ENCODE measurements around the gene FAM200A. TPM values are rescaled to one million over a fixed set of nuclear protein-coding genes. Genes with fewer than 3 reads are reported as not detected.

Gene FAM200A
- total RNA-seq, 1 experiment from 2014 or later: 4.7 TPM

GRCh38 chr7:99521399-99521798 is 30.5 kb downstream of the FAM200A start:
- intact Hi-C loops (cut with micrococcal nuclease): loop anchor here (10.0 kb wide), 2 partner anchors 93 to 393 kb away; partner anchors contain the start of genes TRIM4 and ZSCAN25
- BruUV-seq (replicated peaks): no TSS peak
- POLR2A ChIA-PET: interaction anchor here (1.1 kb wide), 1 partner anchor 17 kb away, joined by 4 read pairs; the partner anchor contains the start of gene ZKSCAN5

More at GRCh38 chr7:99521399-99521798, 30.5 kb downstream of the FAM200A start:
- no peaks in the 10 kb centered on the region for H3K9me3 ChIP-seq (ENCODE audit: control insufficient read depth in 1 of 2, insufficient read depth in 1 of 2, low read depth in 1 of 2, low read length in 2 of 2)
- DNase-seq (ENCODE audit: low read depth, low spot score): no peak
- RAD21 ChIA-PET (ENCODE audit: low non-redundant PET in 1 of 2, low total read pairs in 2 of 2, uncharacterized antibody in 2 of 2, unreplicated experiment in 2 of 2): no interaction called here
- no peak overlapping the region for H3K27ac ChIP-seq (ENCODE audit: low read depth, low read length)
- no peak for ATAC-seq
- H3K79me2 ChIP-seq (ENCODE audit: insufficient read depth, low read length): no peaks in the 10 kb centered on the region
- no peak overlapping the region for H3K4me2 ChIP-seq (ENCODE audit: low read length)
- H3K9me2 ChIP-seq (ENCODE audit: insufficient read depth): no peaks in the 10 kb centered on the region
- CTCF ChIA-PET: no interaction called here
- H2AFZ ChIP-seq (ENCODE audit: low read depth, low read length, poor library complexity, severe bottlenecking): no peak overlapping the region
- H3K36me3 ChIP-seq (ENCODE audit: control insufficient read depth in 1 of 2, insufficient read depth in 2 of 2, low read length in 2 of 2): peaks cover 20 to 25% of the 10 kb centered on the region in 2 experiments; a peak in 3 of 4 replicates
- no peak overlapping the region for H3K9ac ChIP-seq (ENCODE audit: low read length)
- H3K27me3 ChIP-seq (ENCODE audit: insufficient read depth, low read length): no peaks in the 10 kb centered on the region
- H3K4me3 ChIP-seq (replicated peaks in 1 of 2; ENCODE audit: low read depth in 1 of 2, low read length in 2 of 2): no peak overlapping the region
- TF ChIP-seq FOSL1 (IDR thresholded peaks at IDR 0.05; ENCODE audit: low read depth) (no peak), CBX3 (IDR thresholded peaks at IDR 0.05; ENCODE audit: low read depth) (no peak), SP1 (IDR thresholded peaks at IDR 0.05; ENCODE audit: low read depth) (no peak), CTCF (IDR thresholded peaks at IDR 0.05 in 2 of 3, conservative IDR thresholded peaks at IDR 0.05 in 1 of 3; ENCODE audit: borderline replicate concordance in 1 of 3, insufficient read depth in 1 of 3, low read depth in 2 of 3, low read length in 2 of 3) (no peak), CEBPB (IDR thresholded peaks at IDR 0.05; ENCODE audit: low read depth) (no peak), POLR2A (IDR thresholded peaks at IDR 0.05; ENCODE audit: borderline replicate concordance, extremely low read depth, insufficient read depth, insufficient read length) (no peak), EZH2 (IDR thresholded peaks at IDR 0.05) (no peak), ELF1 (IDR thresholded peaks at IDR 0.05; ENCODE audit: borderline replicate concordance, low read depth) (no peak), EGR1 (IDR thresholded peaks at IDR 0.05; ENCODE audit: low read depth) (no peak), SIN3A (IDR thresholded peaks at IDR 0.05; ENCODE audit: low read depth) (no peak), ATF3 (IDR thresholded peaks at IDR 0.05) (no peak), YY1 (IDR thresholded peaks at IDR 0.05; ENCODE audit: extremely low read depth, insufficient replicate concordance, low read depth, low read length) (no peak), REST (IDR thresholded peaks at IDR 0.05; ENCODE audit: low read depth) (no peak), ZFX (IDR thresholded peaks at IDR 0.05) (no peak), ZBTB33 (IDR thresholded peaks at IDR 0.05; ENCODE audit: extremely low read depth, insufficient replicate concordance, low read length) (no peak)
- no peaks in the 10 kb centered on the region for H3K4me1 ChIP-seq (ENCODE audit: control insufficient read depth in 1 of 2, insufficient read depth in 2 of 2, low read length in 2 of 2)
- H4K20me1 ChIP-seq (ENCODE audit: insufficient read depth): no peaks in the 10 kb centered on the region

Measured in HCT116 (cell line).